Smooth muscle cell (in vitro differentiated cells): ENCODE measurements around the gene SV2B. TPM values are rescaled to one million over a fixed set of nuclear protein-coding genes. Genes with fewer than 3 reads are reported as not detected.

ENCODE experiments used
- DNase-seq: peaks from one replicate; lab custom pipeline; 2025; ENCODE audit not compliant: unreplicated experiment; lab: John Stamatoyannopoulos, UW
- H2AFZ ChIP-seq: fragments of 200-600 bp; sonication (generic); 2 replicates; pipeline ENCODE4 v1.6.0; 2016; ENCODE audit warnings: antibody characterized with exemption, low read depth, mild to moderate bottlenecking
- H3F3A ChIP-seq: fragments of 200-600 bp; sonication (generic); 2 replicates; pipeline ENCODE4 v1.6.0; 2017; ENCODE audit warnings: antibody characterized with exemption, low read depth
- H3K27ac ChIP-seq: fragments of 200-600 bp; sonication (generic); 2 replicates; pipeline ENCODE4 v1.5.1; 2016; ENCODE audit warnings: low read depth, mild to moderate bottlenecking
- H3K27me3 ChIP-seq: fragments of 200-600 bp; sonication (generic); 2 replicates; pipeline ENCODE4 v1.6.1; 2016; ENCODE audit warnings: low read depth, mild to moderate bottlenecking
- H3K36me3 ChIP-seq: fragments of 200-600 bp; sonication (generic); 2 replicates; pipeline ENCODE4 v1.5.1; 2016; ENCODE audit warnings: low read depth
- H3K4me1 ChIP-seq: fragments of 200-600 bp; sonication (generic); 2 replicates; pipeline ENCODE4 v1.5.1; 2016; ENCODE audit warnings: low read depth
- H3K4me2 ChIP-seq: fragments of 200-600 bp; sonication (generic); 2 replicates; pipeline ENCODE4 v1.6.0; 2016; ENCODE audit warnings: mild to moderate bottlenecking
- H3K4me3 ChIP-seq: fragments of 200-600 bp; sonication (generic); 2 replicates; pipeline ENCODE4 v1.5.1; 2016; ENCODE audit warnings: mild to moderate bottlenecking
- H3K79me2 ChIP-seq: fragments of 200-600 bp; sonication (generic); 2 replicates; pipeline ENCODE4 v1.6.0; 2016; ENCODE audit warnings: low read depth, mild to moderate bottlenecking
- H3K9ac ChIP-seq: fragments of 200-600 bp; sonication (generic); 2 replicates; pipeline ENCODE4 v1.6.0; 2016; ENCODE audit warnings: low read depth
- H3K9me3 ChIP-seq: fragments of 200-600 bp; sonication (generic); replicated peaks from 2 replicates; pipeline ENCODE4 v1.5.1; 2016; ENCODE audit warnings: low read depth
- H4K20me1 ChIP-seq: fragments of 200-600 bp; sonication (generic); 2 replicates; pipeline ENCODE4 v1.6.0; 2016; ENCODE audit warnings: low read depth
- WGBS: methylation state at CpG from one replicate; pipeline ENCODE4 v1.1.7; 2016; ENCODE audit warnings: low lambda C conversion rate; 5-methylcytosine and 5-hydroxymethylcytosine counted together
- polyA plus RNA-seq: library from polyadenylated mRNA; unstranded; fragments of >200 nt; fragmentation: Nextera tagmentation; extraction: Ambion mirVana; gene quantifications from 2 replicates; pipeline ENCODE4 v1.2.1, GENCODE V29; 2016
- total RNA-seq: library from RNA; depleted of rRNA; stranded (reverse); fragments of >200 nt; gene quantifications from 2 replicates; pipeline ENCODE4 v1.2.3, GENCODE V29; 2014
- TF ChIP-seq, protein P1 (sequence below): fragments of 200-600 bp; sonication (generic); IDR thresholded peaks from 2 replicates; pipeline ENCODE4 v1.5.1; 2017; ENCODE audit warnings: borderline replicate concordance, mild to moderate bottlenecking, antibody characterized with exemption; ENCODE audit not compliant: insufficient read depth, poor library complexity, severe bottlenecking

SV2B gene
- total and polyA plus RNA-seq, 2 experiments from 2014 or later, result not detected

DNA sequence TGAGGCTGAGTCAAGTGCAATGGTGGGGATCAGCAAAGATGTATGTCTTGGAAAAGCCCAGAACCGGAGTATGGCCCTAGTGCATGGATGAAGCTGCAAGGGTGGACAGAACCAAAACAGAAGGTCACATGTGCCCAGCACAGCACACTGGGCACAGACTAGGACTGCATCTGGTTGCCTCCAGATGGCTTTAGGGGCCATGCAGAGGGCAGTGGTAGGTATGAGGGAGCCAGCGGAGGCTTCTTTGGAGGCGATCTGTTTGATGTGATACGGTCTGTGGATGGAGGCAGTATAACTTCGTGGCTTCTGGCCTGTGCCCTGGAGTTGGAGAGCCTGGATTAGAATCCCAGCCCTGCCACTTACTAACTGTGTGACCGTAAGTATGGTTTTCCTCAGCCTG, 29.4 kb downstream of the SV2B start:
- no peaks in the 10 kb centered on the region for H3K79me2 ChIP-seq
- whole genome bisulfite sequencing, result 93% methylated on average over 6 of the region's 6 CpGs
- peaks cover 3% of the 10 kb centered on the region for H3K4me1 ChIP-seq
- H2AFZ ChIP-seq, result no peak overlapping the region
- H4K20me1 ChIP-seq, result no peaks in the 10 kb centered on the region
- no peaks in the 10 kb centered on the region for H3K9me3 ChIP-seq
- H3K27me3 ChIP-seq, result peaks cover 3% of the 10 kb centered on the region
- no peak for DNase-seq
- H3K9ac ChIP-seq, result no peak overlapping the region
- H3K36me3 ChIP-seq, result no peaks in the 10 kb centered on the region
- no peak overlapping the region for H3K4me2 ChIP-seq
- H3K4me3 ChIP-seq, result no peak overlapping the region
- H3K27ac ChIP-seq, result no peak overlapping the region
- TF ChIP-seq, protein P1, sequence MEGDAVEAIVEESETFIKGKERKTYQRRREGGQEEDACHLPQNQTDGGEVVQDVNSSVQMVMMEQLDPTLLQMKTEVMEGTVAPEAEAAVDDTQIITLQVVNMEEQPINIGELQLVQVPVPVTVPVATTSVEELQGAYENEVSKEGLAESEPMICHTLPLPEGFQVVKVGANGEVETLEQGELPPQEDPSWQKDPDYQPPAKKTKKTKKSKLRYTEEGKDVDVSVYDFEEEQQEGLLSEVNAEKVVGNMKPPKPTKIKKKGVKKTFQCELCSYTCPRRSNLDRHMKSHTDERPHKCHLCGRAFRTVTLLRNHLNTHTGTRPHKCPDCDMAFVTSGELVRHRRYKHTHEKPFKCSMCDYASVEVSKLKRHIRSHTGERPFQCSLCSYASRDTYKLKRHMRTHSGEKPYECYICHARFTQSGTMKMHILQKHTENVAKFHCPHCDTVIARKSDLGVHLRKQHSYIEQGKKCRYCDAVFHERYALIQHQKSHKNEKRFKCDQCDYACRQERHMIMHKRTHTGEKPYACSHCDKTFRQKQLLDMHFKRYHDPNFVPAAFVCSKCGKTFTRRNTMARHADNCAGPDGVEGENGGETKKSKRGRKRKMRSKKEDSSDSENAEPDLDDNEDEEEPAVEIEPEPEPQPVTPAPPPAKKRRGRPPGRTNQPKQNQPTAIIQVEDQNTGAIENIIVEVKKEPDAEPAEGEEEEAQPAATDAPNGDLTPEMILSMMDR, result no peak
- no peaks in the 10 kb centered on the region for H3F3A ChIP-seq

DNA sequence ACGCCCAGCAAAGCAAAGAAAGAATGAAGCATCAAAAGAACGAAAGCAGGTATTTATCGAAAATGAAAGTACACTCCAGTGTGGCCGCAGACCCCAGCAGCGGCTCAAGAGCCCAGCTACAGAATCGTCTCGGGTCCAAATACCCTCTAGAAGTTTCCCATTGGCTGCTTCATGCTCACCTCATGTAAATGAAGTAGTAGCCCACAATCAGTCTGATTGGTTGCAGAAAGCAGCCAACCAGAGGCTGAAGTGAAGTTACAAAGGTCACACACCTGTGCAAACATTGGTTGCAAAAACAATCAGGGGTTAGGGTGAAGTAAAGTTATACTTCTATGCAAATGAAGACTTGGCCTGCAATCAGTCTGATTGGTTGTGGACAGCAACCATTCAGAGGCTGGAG, 32.0 kb downstream of the SV2B start:
- Histone ChIP-seq H3K4me3 (no peak overlapping the region), H3K9me3 (no peaks in the 10 kb centered on the region), H3K4me1 (peaks cover 3% of the 10 kb centered on the region), H3K4me2 (no peak overlapping the region), H2AFZ (no peak overlapping the region), H3K36me3 (no peaks in the 10 kb centered on the region), H3K9ac (no peak overlapping the region), H3F3A (no peaks in the 10 kb centered on the region), H3K27me3 (peaks cover 3% of the 10 kb centered on the region), H4K20me1 (no peaks in the 10 kb centered on the region), H3K27ac (no peak overlapping the region), H3K79me2 (no peaks in the 10 kb centered on the region)
- no peak for DNase-seq
- TF ChIP-seq, protein P1, result no peak
- WGBS, result 93% methylated on average over 7 of the region's 7 CpGs

DNA sequence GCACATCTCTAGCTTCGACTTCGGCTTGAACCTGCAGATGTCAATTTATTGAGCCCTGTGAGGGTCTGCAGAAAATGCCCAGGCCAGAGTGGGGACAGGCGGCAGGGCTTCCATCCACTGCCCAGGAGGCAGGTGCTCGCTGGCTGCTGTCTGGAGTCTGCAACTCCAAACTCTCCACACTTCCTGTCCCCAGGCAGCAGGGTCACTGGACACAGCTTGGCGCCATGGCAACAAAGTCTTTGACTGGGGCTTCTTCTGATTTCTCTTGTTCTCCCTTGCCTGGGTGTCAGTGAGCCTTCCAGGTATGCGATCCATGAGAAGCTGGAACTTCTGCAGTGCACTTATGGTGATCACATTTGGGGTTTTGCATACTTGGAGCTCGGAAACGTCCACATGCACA, 33.5 kb downstream of the SV2B start:
- no peak for DNase-seq
- Histone ChIP-seq H3K79me2 (no peaks in the 10 kb centered on the region), H3K36me3 (no peaks in the 10 kb centered on the region), H3K9me3 (no peaks in the 10 kb centered on the region), H3K27ac (no peak overlapping the region), H3F3A (no peaks in the 10 kb centered on the region), H3K27me3 (peaks cover under 1% of the 10 kb centered on the region), H3K9ac (no peak overlapping the region), H2AFZ (no peak overlapping the region), H4K20me1 (no peaks in the 10 kb centered on the region), H3K4me1 (no peaks in the 10 kb centered on the region), H3K4me2 (no peak overlapping the region), H3K4me3 (no peak overlapping the region)
- TF ChIP-seq, protein P1, result no peak
- WGBS, result 91% methylated on average over 8 of the region's 8 CpGs
